Stomach (tissue), 9 donors: ENCODE data around the gene PHF2. TPM values are rescaled to one million over a fixed set of nuclear protein-coding genes. Genes with fewer than 3 reads are reported as not detected.

ENCODE experiments used
- DNase-seq, 2 donors: peaks; one replicate each; pipeline versions ENCODE4 v3.0.0 to v3.0.0-alpha.2; 2013 to 2019
- H3K27ac ChIP-seq, 5 donors: fragments of 200-600 bp in 4 of 5; sonication (generic) in 4 of 5; one replicate each; pipeline ENCODE4 v1.5.1; 2013 to 2019; ENCODE audit warnings: mild to moderate bottlenecking in 1 of 5, moderate library complexity in 1 of 5
- H3K27me3 ChIP-seq, 3 donors: fragments of 200-600 bp; sonication (generic); one replicate each; pipeline ENCODE4 v1.5.1; 2017 to 2019; ENCODE audit warnings: mixed run types in 1 of 3
- H3K36me3 ChIP-seq, 4 donors: fragments of 200-600 bp; sonication (generic); 1 replicate in 3 of 4; 2 replicates in 1 of 4; pipeline ENCODE4 v1.5.1; 2016 to 2019
- H3K4me1 ChIP-seq, 4 donors: fragments of 200-600 bp; sonication (generic); one replicate each; pipeline ENCODE4 v1.5.1; 2016 to 2019
- H3K4me3 ChIP-seq, 4 donors: fragments of 200-600 bp; sonication (generic) in 3 of 4; one replicate each; pipeline ENCODE4 v1.5.1; 2016 to 2019; ENCODE audit warnings: mild to moderate bottlenecking in 1 of 4
- H3K9me3 ChIP-seq, 4 donors: fragments of 200-600 bp; sonication (generic); one replicate each; pipeline ENCODE4 v1.5.1; 2016 to 2019
- CTCF ChIP-seq, 7 experiments: fragments of 450-650 bp in 4 of 7; fragments of 200-600 bp in 3 of 7; sonication (generic) in 3 of 7; IDR thresholded peaks; one replicate each; pipeline ENCODE4 v1.5.1; 2016 to 2019; ENCODE audit warnings: antibody characterized with exemption in 7 of 7, control low read depth in 2 of 7, mild to moderate bottlenecking in 1 of 7
- EP300 ChIP-seq: sonication (generic); formaldehyde crosslinking; IDR thresholded peaks from one replicate; pipeline ENCODE4 v1.6.1; 2017; ENCODE audit warnings: antibody characterized with exemption
- POLR2A ChIP-seq, 4 donors: fragments of 450-650 bp; IDR thresholded peaks; one replicate each; pipeline ENCODE4 v1.6.1; 2016; ENCODE audit warnings: antibody characterized with exemption in 4 of 4, control low read depth in 2 of 4, mild to moderate bottlenecking in 1 of 4, moderate library complexity in 1 of 4
- POLR2AphosphoS5 ChIP-seq, 3 donors: sonication (generic); formaldehyde crosslinking; IDR thresholded peaks; one replicate each; pipeline ENCODE4 v1.6.1; 2016; ENCODE audit warnings: antibody characterized with exemption in 3 of 3
- WGBS, 5 donors: extraction: QIAGEN DNeasy Blood & Tissue Kit in 3 of 5; methylation state at CpG; one replicate each; pipeline versions ENCODE4 v1.1.5 to v1.1.7; 2013 to 2018; 5-methylcytosine and 5-hydroxymethylcytosine counted together
- intact Hi-C: fragments of 100-400 bp; cut with DNase I; formaldehyde crosslinking; loops from one replicate; pipeline ENCODE4 v1.15.1; 2023; ENCODE audit warnings: low total_unique reads
- polyA plus RNA-seq, 3 donors: library from polyadenylated mRNA; stranded (reverse); fragments of 200-250 nt; gene quantifications; one replicate each; pipeline ENCODE4 v1.2.3, GENCODE V29; 2013
- total RNA-seq, 5 donors: library from RNA; depleted of rRNA; stranded (reverse); fragments of >200 nt; gene quantifications; one replicate each; pipeline versions ENCODE4 v1.1.0 to v1.2.3, GENCODE V29; 2014 to 2016
- donor health status: healthy with polysubstance abuse.
- donor health status: Bipolar disorder and iron deficiency.
- donor health status: healthy.

PHF2 gene
- total and polyA plus RNA-seq, 8 donors, result 14.2 to 58.0 (median 19.5) TPM

- no peak overlapping the region for H3K27ac ChIP-seq
- TF ChIP-seq EP300 (no peak), POLR2A (IDR thresholded peaks at IDR 0.05) (no peak), POLR2AphosphoS5 (IDR thresholded peaks at IDR 0.05) (no peak), CTCF (IDR thresholded peaks at IDR 0.05) (no peak)
- H3K4me3 ChIP-seq, result no peak overlapping the region
- peaks cover 27 to 85% (median 49%) of the 10 kb centered on the region in 4 donors for H3K4me1 ChIP-seq
- H3K27me3 ChIP-seq, result no peaks in the 10 kb centered on the region
- no peaks in the 10 kb centered on the region for H3K36me3 ChIP-seq
- WGBS, 5 donors, result 90 to 95% (median 93%) methylated on average over 5 of the region's 5 CpGs
- no peak for DNase-seq
- intact Hi-C loops, result no loop called here
- H3K9me3 ChIP-seq, result no peaks in the 10 kb centered on the region
Observed at GRCh38 chr9:93595461-93595860, 19.1 kb downstream of the PHF2 start.

GRCh38 chr9:93595861-93596365 is 19.5 kb downstream of the PHF2 start:
- no peak for TF ChIP-seq POLR2A (IDR thresholded peaks at IDR 0.05)
- no peak for TF ChIP-seq EP300
- no peak for TF ChIP-seq CTCF (IDR thresholded peaks at IDR 0.05)
- no peak for TF ChIP-seq POLR2AphosphoS5 (IDR thresholded peaks at IDR 0.05)
- DNase-seq, result no peak
- 74 to 87% (median 79%) methylated on average over 5 of the region's 5 CpGs for WGBS, 5 donors
- Histone ChIP-seq H3K9me3 (no peaks in the 10 kb centered on the region), H3K4me1 (peaks cover 31 to 85% (median 49%) of the 10 kb centered on the region in 4 donors), H3K27me3 (no peaks in the 10 kb centered on the region), H3K27ac (no peak overlapping the region), H3K36me3 (no peaks in the 10 kb centered on the region), H3K4me3 (no peak overlapping the region)
- intact Hi-C loops, result no loop called here

- Histone ChIP-seq H3K27ac (no peak overlapping the region), H3K9me3 (no peaks in the 10 kb centered on the region), H3K4me3 (no peak overlapping the region), H3K4me1 (peaks cover 32 to 85% (median 46%) of the 10 kb centered on the region in 4 donors), H3K27me3 (no peaks in the 10 kb centered on the region), H3K36me3 (no peaks in the 10 kb centered on the region)
- intact Hi-C loops, result no loop called here
- WGBS, 5 donors, result 80 to 85% (median 84%) methylated on average over 4 of the region's 4 CpGs
- TF ChIP-seq EP300, result no peak
- TF ChIP-seq POLR2A (IDR thresholded peaks at IDR 0.05), result no peak
- no peak for TF ChIP-seq POLR2AphosphoS5 (IDR thresholded peaks at IDR 0.05)
- no peak for TF ChIP-seq CTCF (IDR thresholded peaks at IDR 0.05)
- DNase-seq, result no peak
Observed at GRCh38 chr9:93596399-93596798, 20.0 kb downstream of the PHF2 start.

GRCh38 chr9:93597142-93597706 is 20.8 kb downstream of the PHF2 start:
- Histone ChIP-seq H3K9me3 (no peaks in the 10 kb centered on the region), H3K4me1 (peaks cover 27 to 80% (median 42%) of the 10 kb centered on the region in 4 donors), H3K4me3 (no peak overlapping the region), H3K36me3 (no peaks in the 10 kb centered on the region), H3K27me3 (no peaks in the 10 kb centered on the region), H3K27ac (no peak overlapping the region)
- intact Hi-C loops, result no loop called here
- 93 to 99% (median 97%) methylated on average over 4 to 6 of the region's 6 CpGs for WGBS, 5 donors
- TF ChIP-seq POLR2AphosphoS5 (IDR thresholded peaks at IDR 0.05) (no peak), CTCF (IDR thresholded peaks at IDR 0.05) (no peak), POLR2A (IDR thresholded peaks at IDR 0.05) (no peak), EP300 (no peak)
- DNase-seq, result no peak
